EH (cell line): Measurements from ENCODE around the gene TTC1.
"Not testable (repeated sequence)": the region's sequence is repeated elsewhere in the genome, so short reads cannot be mapped to it uniquely, and the experiment has no call there.

ENCODE experiments used
- DNase-seq: peaks from one replicate; pipeline ENCODE4 v3.0.0-alpha.2; 2015; ENCODE audit warnings: low read depth

Gene TTC1, protein sequence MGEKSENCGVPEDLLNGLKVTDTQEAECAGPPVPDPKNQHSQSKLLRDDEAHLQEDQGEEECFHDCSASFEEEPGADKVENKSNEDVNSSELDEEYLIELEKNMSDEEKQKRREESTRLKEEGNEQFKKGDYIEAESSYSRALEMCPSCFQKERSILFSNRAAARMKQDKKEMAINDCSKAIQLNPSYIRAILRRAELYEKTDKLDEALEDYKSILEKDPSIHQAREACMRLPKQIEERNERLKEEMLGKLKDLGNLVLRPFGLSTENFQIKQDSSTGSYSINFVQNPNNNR

GRCh38 chr5:160008877-160009590 is at the start of gene TTC1:
TSS of gene TTC1 (plus strand) at chr5:160009139. CDS start at chr5:160010529, 1,390 bp downstream.
- peak; percentile 99 for DNase-seq

- DNase-seq = no peak
Observed at GRCh38 chr5:159961176-159962160, 47.5 kb upstream of the TTC1 start.

GRCh38 chr5:159962214-159962613 is 46.7 kb upstream of the TTC1 start:
- no peak for DNase-seq

DNA sequence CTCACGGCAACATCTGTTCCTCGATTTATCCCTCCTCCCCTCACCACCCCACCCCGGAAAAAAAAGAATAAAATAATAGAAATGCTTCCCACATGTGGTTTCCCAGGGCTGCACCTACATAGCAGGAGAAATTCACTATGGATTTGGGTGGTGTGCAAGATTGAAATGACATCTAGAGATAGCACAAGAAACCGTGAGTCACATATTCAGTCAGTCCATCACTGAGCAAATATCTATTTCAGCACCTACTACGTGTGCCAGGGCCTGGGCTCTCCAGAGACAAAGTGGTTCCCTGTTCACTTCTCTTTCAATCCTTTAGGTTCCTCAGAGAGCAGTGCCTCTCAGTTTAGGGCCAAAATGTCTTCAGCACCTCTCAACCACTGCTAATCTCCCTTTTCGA is 45.0 kb upstream of the TTC1 start:
- no peak for DNase-seq

- peak; percentile 78 for DNase-seq
Observed at GRCh38 chr5:159965031-159965837, 43.7 kb upstream of the TTC1 start.

GRCh38 chr5:159965838-159966128 is 43.2 kb upstream of the TTC1 start:
- not testable (repeated sequence) for DNase-seq

GRCh38 chr5:159969966-159970365 is 39.0 kb upstream of the TTC1 start:
- no peak for DNase-seq

DNA sequence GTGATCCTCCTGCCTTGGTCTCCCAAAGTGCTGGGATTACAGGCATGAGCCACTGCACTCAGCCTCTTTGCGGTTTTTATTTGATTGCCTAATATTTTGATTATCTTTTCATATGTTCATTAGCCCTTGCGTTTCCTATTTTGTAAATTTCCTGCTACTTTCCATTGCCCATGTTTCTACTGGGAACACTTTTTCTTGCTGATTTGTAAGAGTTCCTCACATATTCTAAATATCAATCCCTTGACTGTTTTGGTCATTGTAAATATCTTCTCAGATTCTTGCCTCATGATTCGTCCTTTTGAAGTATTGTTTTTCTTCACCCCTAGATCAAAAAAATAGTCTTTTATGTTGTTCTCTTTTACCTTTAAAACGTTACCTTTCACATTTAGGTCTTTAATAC is 37.9 kb upstream of the TTC1 start:
- peak; percentile 86 for DNase-seq

DNA sequence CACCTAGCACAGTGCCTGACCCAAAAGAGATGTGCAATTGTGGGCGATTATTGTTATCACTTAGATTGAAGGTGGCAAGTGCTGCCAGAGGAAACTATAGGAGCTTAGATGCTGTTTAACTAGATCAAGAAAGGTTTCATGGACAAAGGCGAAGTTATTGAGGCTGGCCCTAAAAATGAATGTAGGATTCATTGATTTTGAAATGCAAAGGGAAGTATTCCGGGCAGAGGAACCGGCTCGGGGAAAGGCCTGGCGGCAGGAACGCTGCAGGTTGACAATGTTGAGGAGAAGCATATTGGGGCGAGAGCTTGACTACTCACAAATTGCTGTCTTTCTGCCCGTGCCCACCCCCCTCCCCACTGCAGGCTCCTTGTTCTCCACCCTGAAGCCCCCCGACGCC is 37.4 kb upstream of the TTC1 start:
- no peak for DNase-seq

GRCh38 chr5:159971931-159972461 is 36.9 kb upstream of the TTC1 start:
- no peak for DNase-seq

- DNase-seq = no peak
Observed at GRCh38 chr5:159972538-159973362, 36.2 kb upstream of the TTC1 start.

GRCh38 chr5:159975462-159976019 is 33.4 kb upstream of the TTC1 start:
- peak; percentile 99 for DNase-seq

DNA sequence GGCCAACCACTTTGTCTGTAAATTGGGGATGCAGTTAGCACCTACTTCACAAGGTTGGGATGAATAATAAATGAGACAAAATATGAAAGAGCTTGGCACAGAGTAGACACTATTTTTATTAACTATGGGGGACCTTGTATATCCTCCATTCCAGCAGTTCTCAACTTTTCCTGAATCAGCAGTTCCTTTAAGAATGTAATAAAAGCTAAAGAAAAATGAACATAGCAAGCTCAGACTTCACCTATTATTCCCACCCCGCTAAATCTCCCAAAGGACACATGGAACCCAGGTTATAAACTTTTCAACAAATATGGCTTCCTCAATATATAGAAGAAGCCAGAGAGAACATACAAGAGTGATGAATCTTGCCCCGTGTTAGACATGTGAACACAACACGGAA is 32.0 kb upstream of the TTC1 start:
- no peak for DNase-seq

DNA sequence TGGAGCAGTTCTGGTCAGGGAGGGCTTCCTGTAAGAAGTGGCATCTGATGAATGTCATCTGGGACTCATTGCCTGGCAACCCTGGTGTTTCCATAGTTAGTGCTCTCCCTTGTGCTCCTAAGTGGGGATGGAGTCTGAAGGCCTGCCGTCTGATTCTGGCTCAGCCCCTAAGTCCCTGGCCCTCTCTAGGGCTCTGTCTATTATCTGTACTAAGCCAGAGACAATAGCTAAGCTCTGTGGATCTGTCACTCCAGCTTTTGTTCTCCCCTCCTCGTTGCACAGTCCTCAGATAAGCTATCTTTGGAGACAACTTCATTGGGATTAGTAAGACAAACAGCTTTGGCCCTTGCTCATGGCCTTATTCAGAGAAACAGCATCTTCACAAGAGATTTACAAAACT is 30.6 kb upstream of the TTC1 start:
- DNase-seq = no peak

DNA sequence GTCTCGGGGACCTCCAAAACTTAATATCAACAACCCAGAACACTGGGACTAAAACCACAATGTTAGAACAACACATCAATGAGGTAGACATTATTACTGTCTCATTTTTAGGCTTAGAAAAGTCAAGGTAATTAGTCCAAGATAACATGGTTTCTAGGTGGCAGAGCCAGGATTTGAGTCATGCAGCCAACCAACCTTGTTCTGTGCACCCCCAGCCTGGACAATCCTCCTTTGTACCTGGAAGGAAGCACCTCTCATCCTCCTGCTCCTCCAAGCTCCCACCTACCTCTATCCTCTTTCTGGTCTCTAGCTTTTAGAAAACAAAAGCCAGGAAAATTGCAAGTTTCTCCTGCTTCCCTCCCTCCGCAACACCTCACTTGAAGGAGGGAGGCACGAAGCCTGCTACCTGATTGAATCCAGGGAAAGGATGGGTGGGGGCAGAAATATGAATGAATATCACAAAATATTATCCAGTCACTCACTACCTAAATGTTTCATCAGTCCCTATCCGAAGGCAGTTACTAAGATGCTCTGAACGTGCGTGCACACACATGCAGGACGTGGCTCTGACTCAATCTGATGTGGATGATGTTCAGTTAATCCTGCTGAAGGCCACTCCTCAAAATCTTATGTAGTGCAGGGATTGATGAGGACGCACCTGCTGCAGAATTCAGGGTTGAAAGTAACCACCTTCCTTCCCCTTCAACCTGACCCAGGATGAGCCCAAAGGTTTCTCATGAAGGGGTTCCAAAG is 26.3 kb upstream of the TTC1 start:
- DNase-seq = no peak

- DNase-seq = peak; percentile 67
Observed at GRCh38 chr5:159987031-159987674, 21.8 kb upstream of the TTC1 start.

DNA sequence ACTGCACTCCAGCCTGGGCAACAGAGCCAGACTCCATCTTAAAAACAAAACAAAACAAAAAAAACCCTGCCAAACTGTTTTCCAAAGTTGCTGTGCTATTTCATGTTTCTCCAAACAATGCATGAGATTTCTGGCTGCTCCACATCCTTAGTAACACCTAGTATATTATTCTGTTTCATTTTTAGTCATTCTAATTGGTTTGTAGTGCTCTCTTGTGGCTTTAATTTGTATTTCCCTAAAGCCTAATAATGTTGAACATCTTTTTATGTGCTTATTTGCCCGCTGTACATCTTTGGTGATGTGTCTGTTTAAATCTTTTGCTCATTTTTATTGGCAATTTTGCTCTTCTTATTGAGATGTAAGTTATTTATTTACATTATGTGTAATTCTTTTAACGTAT is 18.4 kb upstream of the TTC1 start:
- peak; percentile 38 for DNase-seq

- DNase-seq = peak; percentile 31
Observed at GRCh38 chr5:159992566-159992965, 16.4 kb upstream of the TTC1 start.

DNA sequence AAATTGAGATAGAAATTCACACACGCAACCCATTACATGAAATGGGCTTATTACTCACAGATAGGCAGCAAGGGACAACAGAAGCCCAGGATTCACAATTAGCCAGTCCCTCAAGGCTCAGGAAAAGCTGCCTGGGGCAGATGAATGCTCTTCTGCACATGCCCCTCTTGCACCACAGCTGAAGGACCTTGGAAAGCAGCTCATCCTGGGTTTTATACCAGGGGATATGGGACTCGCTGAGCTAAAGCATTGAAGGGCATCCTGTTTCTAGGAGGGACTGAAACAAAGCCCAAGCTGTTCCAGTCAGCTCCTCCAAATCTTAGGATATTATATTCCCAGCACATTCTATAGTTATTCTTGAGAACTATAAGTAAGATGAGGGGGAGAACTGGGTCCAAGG is 15.7 kb upstream of the TTC1 start:
- no peak for DNase-seq
